ENCODE measurements around the gene CTPS2.

DNA sequence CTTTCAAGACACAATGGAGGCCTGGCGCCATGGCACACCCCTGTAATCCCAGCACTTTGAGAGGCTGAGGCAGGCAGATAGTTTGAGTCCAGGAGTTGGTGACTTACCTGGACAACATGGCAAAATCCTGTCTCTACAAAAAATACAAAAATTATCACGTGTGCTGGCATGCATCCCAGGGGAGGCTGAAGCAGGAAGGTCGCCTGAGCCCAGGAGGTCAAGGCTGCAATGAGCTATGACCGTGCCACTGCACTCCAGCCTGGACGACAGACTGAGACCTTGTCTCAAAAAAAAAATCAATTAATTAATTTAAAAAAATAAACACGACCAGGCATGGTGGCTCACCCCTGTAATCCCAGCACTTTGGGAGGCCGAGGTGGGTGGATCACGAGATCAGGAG is 2.0 kb upstream of the CTPS2 start:
- TF ChIP-seq, protein P1, sequence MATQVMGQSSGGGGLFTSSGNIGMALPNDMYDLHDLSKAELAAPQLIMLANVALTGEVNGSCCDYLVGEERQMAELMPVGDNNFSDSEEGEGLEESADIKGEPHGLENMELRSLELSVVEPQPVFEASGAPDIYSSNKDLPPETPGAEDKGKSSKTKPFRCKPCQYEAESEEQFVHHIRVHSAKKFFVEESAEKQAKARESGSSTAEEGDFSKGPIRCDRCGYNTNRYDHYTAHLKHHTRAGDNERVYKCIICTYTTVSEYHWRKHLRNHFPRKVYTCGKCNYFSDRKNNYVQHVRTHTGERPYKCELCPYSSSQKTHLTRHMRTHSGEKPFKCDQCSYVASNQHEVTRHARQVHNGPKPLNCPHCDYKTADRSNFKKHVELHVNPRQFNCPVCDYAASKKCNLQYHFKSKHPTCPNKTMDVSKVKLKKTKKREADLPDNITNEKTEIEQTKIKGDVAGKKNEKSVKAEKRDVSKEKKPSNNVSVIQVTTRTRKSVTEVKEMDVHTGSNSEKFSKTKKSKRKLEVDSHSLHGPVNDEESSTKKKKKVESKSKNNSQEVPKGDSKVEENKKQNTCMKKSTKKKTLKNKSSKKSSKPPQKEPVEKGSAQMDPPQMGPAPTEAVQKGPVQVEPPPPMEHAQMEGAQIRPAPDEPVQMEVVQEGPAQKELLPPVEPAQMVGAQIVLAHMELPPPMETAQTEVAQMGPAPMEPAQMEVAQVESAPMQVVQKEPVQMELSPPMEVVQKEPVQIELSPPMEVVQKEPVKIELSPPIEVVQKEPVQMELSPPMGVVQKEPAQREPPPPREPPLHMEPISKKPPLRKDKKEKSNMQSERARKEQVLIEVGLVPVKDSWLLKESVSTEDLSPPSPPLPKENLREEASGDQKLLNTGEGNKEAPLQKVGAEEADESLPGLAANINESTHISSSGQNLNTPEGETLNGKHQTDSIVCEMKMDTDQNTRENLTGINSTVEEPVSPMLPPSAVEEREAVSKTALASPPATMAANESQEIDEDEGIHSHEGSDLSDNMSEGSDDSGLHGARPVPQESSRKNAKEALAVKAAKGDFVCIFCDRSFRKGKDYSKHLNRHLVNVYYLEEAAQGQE (IDR thresholded peaks at IDR 0.05; ENCODE audit: insufficient read depth in 1 of 2, low read depth in 2 of 2, low read length in 2 of 2), result no peak
- TF ChIP-seq POLR2AphosphoS5 (IDR thresholded peaks at IDR 0.05; ENCODE audit: low read depth, low read length), result no peak
- TF ChIP-seq TAF1 (IDR thresholded peaks at IDR 0.05; ENCODE audit: borderline replicate concordance, insufficient read depth, low read length), result no peak

Data from PFSK-1 (cell line).